Stimulated activated CD4-positive, alpha-beta T cell treated with anti-CD3 and anti-CD28 coated beads, TNF-alpha, amount 100 ng/mL, for 24 hours (primary cell): ENCODE measurements around the gene APOBEC4.
"Not testable (repeated sequence)": the region's sequence is repeated elsewhere in the genome, so short reads cannot be mapped to it uniquely, and the experiment has no call there.

ENCODE experiments used
- DNase-seq, 3 experiments: peaks; one replicate each; pipeline ENCODE4 v3.0.0-alpha.2; 2020; ENCODE audit warnings: low read depth in 3 of 3

APOBEC4 gene

DNA sequence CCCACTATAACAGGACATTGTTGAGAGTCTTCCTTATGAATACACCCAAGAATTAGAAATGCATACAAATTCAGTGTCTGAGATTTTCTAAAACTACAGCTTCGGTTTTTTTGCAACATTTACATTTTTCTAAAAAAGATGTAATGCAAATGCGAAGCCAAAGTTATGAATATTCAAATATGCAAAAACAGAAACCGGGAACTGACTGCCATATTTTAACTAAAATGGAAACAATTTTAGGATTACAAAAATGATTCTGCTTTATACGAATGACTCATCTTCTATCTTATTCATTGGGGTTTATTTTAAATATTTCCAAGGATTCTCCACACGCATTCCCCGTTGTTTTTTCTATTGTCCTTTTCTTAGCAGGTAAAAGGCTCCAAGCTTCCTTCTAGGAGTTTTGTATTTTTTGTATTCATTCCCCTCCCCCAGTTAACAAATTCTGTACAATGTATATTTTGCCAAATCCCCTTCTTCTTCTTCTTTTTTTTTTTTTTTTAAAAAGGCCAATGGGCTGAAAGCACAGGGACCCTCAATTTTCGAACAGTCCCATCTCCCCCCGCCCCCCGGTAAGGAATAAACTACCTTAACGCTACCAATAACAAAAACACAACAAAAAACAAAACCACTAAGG lies 18.6 kb downstream of the APOBEC4 start:
- no peak for DNase-seq

DNA sequence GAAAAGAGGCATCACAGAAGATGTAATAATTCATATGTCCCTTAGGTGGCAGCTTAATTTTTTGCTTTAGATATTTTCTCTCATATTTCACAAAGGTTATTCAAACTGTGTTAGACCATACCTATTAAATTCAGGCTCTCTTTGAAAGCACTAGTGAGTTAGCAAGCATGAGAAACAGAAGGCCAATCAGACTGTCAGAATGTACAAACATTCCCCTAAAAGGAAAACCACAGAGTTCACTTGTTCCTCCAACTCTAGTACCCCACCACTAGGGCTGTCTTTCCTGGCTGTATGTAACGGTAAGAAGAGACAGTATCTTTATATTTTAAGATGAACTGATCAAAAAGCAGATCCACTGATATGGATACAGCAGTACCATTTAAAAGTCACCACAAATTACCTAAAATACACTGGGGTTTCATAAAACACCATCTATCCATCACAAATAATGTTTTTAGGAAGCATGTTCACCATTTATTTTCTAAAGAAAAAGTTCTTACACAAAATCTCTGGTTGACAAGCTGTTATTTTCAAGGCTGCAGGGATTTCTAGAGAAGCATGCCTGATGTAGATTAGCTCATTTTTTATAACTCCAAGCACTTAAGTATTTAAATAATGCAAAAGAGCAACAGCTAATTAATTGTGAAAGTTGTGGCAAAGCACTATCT lies 19.3 kb downstream of the APOBEC4 start:
- no peak for DNase-seq

DNA sequence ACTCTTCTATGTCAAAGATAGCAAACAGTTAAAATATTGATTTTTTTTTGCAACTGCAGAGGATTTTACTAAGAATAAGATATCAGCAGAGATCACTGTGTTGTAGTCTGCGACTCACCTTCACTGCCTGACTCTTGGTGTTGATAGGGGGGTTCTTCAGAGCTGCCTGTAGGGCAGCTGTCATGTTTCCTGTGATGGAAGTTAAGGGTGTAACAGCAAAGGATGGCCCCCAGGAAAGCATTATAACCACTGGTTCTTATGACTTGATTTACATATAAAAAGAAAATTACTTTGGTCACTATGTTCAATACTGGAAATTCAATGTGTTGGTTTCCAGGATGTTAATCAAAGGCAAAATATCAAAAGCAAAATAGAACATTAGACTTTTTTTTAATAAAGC lies 20.2 kb downstream of the APOBEC4 start:
- DNase-seq, result no peak

DNA sequence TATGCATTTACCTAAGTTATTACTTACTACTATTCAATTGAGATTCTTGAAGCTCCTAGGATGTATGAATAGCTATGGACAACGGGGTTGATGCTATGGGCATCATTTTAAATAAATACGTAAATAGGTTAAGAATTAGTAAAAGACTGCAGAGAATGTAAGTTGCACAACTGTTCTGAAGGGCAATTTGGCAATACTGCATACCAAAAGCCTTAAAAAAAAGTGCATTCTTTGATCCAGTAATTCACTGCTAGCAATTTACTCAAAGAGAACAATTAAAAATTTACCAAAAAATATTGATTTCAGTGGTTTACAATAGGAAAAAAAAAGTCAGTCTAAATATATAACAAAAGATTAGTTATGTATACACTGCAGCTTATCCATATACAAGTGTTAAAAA lies 21.0 kb downstream of the APOBEC4 start:
- no peak for DNase-seq

DNA sequence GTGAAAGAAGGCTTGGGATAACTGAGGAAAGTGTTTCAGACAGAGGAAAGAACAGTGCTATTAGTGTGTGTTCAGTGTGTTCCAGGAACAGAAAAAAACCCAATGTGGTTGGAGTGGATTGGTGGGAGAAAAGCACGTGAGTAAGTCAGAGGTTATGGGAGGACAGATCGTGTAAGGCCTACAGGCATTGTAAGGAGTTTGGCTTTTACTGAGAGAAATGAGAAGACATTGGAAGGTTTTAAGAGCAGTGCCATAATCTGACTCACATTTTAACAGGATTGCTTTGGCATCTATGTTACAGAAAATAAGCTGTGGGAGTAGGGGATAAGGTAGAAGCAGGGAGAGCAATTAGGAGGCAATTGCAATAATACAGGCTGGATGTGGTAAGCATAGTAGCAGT lies 22.4 kb downstream of the APOBEC4 start:
- DNase-seq, result no peak

DNA sequence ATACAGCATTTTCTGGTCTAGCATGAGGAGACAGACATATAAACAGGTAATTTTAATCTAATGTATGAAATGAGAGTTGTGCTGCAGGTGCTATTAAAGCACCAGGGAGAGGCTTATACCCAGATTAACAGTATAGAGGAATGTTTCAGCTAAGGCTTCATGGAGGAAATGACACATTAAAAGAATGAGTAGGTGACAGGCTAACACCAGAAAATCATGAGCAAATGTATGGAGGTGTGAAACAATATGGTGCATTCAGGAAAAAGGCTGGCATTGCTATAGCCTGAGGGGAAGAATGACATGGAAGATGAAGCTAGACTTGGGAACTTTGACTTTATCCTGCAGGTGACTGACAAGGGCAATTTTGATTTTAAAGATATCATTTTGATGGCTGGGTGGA lies 24.6 kb downstream of the APOBEC4 start:
- no peak for DNase-seq

DNA sequence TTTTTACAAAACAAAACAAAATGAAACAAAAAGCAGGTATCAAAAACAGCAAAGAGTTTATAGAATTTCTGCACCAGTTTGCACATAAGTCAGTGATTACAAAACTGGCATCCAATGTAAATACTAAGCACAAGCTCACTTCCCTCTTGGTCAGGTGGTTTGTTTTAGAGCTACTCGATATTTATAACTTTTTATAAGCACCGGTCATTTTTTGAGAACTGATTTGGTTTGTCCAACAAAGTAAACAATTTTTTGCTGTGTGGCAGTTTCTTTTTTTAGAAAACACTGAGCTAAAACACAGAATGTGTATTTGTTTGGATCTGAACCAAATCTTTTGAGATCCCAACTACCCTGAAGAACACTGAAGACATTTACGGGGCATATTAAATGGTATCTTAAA lies 26.9 kb downstream of the APOBEC4 start:
- DNase-seq, result not testable (repeated sequence)

DNA sequence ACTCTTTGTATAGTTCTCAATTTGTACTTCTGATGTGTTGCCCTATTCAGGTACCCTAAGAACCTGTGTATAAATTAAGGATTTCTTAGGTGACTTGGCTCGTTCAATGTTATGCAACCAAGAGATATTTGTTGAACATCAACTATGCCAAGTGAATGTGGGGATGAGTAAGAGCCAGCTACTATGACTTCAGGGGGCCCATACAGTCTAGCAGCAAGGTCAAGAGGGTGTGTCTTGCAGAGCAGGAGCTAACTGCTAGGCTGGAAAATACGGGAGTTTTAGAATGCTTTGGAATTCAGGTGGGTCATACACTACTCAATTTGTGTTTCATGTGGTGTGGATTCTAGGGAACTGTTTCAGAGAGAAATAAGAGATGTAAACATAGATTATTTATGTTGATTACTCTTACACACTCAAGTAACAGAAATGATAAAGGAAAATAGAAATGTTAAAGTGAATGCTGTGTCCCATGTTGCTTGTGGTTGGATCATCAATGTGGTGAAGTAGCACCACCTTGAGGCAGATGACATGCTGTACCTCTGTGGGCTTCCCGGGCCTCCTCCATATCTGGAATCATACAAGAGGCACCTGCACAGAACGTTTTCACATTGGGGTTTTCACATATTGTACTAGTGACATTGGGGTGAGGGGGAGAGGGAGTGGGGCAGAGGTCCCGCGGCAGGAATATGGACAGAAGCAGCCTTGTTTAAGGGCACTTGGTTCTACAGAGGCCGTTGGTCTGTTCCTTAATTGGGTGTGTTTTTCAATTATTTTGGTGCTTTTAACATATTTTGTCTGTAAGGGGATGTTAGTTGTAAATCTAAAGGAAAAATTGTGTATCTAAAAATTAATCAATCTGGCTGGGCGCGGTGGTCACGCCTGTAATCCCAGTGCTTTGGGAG lies 30.0 kb downstream of the APOBEC4 start:
- peak in 2 of 3 experiments; percentile 6 to 27 for DNase-seq

DNA sequence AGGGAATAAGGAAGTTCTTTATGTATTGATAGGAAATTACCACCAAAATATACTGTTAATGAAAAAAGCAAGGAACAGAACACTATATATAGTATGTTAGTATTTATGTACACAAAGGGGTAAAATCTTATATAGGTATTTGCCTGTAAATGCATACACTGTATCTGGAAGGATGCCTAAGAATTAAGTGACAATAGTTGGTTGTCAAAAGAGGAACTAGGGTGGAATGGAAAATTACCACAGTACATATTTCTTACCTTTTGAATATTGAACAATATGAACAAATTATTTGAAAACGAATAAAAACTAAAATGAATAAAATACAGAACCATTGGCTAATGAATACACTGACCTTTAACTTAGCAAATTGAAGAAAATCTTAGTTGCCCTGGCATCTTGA lies 31.1 kb downstream of the APOBEC4 start:
- DNase-seq, result no peak

DNA sequence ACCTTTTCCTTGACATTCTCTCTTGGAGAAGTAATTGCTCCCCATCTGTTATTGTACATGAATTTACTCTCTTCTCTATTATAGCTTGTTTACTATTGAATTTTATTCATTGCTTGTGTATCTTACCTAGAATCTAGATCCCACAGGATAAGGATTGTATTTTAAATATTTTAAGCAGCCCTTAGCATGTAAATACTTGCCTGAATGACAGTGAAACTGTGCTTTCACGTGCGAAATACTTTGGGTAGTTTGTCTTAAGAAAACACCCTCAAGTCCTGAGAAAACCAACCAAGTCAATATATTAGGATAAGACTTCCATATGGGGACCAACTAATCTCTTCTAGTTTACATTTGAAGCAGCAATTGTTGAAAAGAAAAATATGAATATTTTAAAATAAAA lies 32.8 kb downstream of the APOBEC4 start:
- no peak for DNase-seq

DNA sequence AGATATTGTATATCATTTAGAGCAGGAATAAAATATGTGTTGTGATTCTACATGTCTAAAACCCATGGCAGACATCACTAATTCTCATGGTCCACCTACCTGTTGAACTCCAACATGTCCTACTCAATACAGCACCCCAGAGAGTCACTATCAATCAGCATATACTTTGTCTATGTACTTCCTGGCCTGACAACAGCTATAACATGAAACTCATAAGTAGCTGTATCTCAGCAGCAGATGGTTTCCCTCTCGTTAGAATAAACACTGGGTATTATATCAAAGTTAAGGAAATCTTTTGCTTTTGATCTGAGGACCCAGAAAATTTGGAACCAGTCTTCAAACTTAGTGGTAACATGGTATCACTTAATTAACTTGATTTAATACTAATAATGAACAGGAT lies 33.3 kb downstream of the APOBEC4 start:
- DNase-seq, result no peak

DNA sequence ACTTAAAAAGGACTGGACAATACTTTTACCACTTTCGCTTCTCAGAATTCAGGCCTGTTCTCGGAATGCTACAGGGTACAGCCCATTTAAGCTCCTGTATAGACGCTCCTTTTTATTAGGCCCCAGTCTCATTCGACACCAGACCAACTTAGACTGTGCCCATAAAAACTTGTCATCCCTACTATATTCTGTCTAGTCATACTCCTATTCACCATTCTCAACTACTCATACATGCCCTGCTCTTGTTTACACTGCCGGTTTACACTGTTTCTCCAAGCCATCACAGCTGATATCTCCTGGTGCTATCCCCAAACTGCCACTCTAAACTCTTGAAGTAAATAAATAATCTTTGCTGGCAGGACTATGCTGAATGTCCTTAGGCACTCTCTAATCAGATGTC lies 34.9 kb downstream of the APOBEC4 start:
- not testable (repeated sequence) for DNase-seq

DNA sequence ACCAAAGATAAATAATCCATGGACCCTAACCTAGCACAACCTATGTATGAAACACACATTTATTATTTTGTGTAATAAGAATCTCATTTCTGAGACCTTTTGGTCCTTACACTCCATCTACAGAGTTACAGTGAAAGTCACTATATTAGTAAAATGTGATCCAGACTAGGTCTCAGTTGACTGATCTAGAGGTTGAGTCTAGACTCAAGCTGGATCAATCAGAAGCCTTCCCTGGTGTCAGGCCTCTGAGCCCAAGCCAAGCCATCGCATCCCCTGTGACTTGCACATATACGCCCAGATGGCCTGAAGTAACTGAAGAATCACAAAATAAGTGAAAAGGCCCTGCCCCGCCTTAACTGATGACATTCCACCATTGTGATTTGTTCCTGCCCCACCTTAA lies 40.1 kb downstream of the APOBEC4 start:
- not testable (repeated sequence) for DNase-seq

DNA sequence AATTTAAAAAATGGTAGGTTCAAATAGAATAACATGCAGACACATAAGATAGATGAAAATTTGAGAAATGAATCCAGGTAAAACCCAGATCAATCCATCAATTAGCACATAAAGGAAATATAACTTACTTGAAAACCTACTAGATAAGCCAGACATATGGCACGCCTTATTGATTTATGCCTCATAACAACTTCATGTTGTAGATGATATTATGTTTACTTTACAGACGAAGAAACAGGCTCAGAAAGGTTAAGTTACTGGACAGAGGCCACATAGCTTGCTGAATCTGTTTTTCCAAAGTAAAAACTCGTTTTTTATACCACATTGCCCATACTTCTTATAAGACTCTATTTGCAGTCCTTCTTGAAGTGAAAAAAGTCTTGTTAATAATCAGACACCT lies 40.7 kb downstream of the APOBEC4 start:
- no peak for DNase-seq

DNA sequence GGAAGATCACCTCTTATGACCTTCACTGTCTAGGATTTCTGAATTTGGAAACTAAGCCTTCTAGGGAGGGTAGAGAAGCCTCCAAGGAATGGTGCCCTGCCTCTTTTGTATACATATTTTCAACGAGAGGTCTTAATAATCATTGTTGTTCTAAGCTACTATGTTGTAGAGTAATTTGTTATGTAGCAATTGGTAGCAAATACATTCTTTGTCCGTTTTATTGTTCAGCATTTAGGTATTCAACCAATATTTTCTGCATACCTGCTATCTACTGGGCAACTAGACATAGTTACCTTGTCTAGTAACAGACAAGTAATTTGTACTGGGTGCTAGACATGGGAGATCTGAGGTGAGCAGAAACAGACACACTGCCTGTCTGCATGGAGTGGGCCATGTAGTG lies 42.1 kb downstream of the APOBEC4 start:
- no peak for DNase-seq

DNA sequence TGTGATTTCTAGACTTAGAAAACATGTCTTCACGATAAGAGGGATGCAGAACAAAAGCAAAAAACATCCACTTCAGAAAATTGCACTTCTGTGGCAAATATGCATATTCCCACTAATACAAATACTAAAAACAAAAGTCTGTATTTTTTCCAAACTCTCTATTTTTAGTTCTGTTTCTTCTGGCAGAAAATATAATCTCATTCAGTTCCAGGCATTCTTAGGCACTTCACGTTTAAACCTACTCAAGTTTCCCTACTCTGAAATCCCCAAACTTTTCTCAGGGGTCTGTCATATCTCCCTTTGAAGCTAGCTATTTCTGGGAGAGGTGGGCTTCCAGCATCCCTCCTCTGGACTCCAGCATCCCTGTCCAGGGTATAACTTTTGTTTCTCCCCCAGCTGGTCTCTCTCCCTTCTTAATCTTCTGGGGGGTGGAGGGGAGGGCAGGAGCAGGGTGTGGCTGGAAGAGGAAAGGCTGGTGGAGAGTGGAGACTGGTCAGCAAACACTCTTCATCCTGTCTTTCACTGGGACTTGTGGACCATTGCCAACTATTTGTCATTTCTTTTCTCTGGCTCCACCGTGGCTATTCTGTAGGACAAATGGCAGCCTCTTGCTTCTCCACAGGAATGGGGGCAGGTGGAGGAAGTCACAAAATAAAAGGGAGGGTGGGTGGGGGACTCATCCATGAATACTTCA lies 43.2 kb downstream of the APOBEC4 start:
- DNase-seq, result no peak

DNA sequence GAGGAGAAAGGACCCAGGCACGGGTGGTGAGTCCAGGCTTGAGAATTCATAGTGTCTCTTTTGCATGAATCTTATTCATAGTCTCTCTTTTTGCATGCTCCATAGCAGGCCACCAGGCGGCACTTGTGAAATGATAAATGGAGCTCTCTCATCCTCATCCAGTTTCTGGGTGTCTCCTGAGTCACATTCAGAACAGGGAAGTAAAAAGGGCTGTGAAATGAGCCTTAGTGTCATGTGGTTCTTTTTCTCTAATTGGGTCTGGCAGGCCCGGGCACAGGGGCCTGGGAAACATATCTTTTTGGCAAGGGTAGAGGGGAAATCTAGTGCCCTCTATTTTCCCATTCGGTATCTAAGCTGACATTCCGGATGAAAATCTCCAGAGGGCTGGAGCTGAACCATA lies 43.8 kb downstream of the APOBEC4 start:
- DNase-seq, result no peak

DNA sequence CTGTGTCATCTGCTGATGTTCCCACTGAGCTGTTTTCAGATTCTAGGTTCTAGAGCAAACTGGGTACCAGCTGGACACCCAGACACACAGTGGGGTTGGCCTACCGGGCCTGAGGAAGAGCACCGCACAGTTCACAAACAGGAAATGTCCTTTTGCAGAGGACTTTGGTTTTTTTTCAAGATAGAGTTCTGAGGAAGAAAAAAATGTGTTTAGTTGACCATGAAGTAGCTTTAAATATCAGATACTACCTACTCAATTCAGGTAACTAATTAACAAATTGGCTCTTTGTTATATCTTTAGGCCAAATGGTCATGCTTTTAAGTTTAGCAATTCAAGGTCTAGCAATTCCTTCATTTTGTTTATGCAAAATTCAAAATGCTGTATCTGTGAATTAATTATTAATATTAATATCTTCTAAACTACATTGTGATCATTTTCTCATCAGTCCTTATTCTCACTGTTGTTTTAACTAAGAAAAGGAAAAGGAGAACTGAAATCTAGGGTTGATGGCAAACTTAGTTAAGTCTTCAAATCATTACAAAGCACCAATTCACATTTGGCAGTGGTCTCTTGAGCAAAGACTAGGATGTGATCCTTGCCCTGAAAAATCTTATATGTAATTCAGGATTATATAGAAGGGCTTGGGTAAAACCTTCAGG lies 45.7 kb downstream of the APOBEC4 start:
- no peak for DNase-seq

DNA sequence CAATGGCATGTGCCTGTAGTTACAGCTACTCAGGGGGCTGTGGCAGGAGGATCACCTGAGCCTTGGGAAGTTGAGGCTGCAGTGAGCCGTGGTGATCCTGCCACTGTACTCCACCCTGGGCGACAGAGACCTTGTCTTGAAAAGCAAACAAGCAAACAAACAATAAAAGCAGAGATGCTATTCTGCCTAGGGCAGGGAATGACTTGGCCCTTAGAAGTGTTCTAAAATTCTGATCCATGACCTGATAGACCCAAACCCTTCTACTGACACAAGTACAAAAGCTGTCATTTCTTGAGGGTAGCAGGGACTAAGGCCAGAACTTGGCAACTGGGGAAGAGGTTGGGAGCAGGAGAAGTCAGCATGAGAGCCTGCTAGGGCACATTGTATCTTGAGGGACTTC lies 47.2 kb downstream of the APOBEC4 start:
- DNase-seq, result no peak

DNA sequence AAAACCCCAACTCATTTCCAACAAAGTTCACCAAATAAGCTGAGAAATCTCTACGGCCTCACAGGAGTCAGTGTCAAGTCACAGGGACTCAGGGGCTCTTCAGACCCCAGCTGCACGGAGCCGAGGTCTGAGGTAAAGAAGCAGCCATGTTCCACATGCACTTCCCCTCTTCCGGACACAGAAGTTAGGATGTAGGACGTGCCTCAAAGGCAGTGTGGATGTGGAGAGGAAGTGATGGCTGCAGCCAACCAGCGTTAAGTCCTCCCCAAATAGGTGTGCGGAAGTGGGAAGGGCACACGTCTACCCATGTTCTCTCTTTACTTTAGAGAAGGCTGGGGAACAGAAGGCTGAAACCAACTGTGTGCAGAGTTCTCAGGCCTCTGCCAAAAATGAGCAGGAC lies 48.3 kb downstream of the APOBEC4 start:
- no peak for DNase-seq

DNA sequence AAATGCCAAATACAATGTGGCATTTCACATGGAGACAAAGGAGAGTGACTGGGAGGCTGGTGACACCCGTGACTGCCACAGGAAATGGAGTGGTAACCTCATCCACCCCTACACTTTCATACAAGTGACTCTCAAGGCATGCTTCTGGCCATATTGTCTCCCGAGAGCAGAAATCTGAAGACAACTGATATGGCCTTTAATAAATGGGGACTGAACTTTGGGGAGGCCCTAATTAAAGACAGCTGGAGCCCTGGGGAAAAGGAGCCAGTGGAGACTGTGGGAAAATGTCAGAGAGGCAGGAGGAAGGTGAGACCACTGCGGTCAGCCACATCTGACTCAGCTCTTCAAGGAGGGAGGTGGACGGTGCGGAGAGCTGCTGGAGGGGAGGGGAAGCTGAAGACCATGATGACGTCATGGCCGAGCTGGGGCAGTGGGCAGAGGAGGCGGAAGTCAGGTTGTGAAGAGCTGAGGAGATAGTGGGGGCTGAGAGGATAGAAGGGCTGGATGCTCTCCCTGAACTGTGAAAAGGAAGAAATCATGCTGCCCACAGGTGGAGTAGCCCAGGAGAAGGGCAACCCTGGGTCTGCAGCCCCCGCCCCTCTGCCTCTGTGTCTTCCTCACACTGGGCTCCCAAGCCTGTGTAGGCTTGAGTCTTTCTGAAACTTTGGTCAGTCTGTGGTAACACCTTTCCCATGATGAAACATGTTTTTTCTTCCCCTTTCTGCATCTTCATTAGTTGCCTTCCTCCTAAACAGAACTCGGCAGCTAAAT lies 48.9 kb downstream of the APOBEC4 start:
- DNase-seq, result no peak
